Measurements from ENCODE around the gene ATXN10.

ATXN10 gene

DNA sequence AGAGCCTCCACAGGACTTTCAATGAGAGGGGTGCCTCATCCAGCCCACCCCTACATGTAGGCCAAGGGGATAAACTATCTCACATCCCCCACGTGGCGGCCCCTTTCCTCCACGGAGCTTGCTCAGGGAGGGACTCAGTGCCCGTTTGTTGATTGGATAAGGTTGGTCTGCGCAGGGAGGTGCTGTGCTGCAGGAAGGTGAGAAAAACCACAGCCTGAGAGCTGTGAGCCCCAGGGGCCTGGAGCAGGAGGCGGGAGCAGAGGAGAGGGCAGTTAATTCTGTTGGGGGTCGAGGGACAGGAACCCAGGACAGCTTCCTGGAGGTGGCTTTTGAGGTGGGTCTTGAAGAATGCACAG, 31.9 kb upstream of the ATXN10 start:
- TF ChIP-seq, protein P1, sequence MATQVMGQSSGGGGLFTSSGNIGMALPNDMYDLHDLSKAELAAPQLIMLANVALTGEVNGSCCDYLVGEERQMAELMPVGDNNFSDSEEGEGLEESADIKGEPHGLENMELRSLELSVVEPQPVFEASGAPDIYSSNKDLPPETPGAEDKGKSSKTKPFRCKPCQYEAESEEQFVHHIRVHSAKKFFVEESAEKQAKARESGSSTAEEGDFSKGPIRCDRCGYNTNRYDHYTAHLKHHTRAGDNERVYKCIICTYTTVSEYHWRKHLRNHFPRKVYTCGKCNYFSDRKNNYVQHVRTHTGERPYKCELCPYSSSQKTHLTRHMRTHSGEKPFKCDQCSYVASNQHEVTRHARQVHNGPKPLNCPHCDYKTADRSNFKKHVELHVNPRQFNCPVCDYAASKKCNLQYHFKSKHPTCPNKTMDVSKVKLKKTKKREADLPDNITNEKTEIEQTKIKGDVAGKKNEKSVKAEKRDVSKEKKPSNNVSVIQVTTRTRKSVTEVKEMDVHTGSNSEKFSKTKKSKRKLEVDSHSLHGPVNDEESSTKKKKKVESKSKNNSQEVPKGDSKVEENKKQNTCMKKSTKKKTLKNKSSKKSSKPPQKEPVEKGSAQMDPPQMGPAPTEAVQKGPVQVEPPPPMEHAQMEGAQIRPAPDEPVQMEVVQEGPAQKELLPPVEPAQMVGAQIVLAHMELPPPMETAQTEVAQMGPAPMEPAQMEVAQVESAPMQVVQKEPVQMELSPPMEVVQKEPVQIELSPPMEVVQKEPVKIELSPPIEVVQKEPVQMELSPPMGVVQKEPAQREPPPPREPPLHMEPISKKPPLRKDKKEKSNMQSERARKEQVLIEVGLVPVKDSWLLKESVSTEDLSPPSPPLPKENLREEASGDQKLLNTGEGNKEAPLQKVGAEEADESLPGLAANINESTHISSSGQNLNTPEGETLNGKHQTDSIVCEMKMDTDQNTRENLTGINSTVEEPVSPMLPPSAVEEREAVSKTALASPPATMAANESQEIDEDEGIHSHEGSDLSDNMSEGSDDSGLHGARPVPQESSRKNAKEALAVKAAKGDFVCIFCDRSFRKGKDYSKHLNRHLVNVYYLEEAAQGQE (IDR thresholded peaks at IDR 0.05; ENCODE audit: insufficient read depth in 1 of 2, low read depth in 2 of 2, low read length in 2 of 2) = no peak
- TF ChIP-seq FOXP2 (optimal IDR thresholded peaks at IDR 0.05; ENCODE audit: borderline replicate concordance, extremely low read depth, extremely low read length, insufficient read depth) (no peak), TAF1 (IDR thresholded peaks at IDR 0.05; ENCODE audit: borderline replicate concordance, insufficient read depth, low read length) (no peak), SIN3A (IDR thresholded peaks at IDR 0.05; ENCODE audit: borderline replicate concordance, insufficient read depth, low read length) (no peak), POLR2AphosphoS5 (IDR thresholded peaks at IDR 0.05; ENCODE audit: low read depth, low read length) (no peak)

DNA sequence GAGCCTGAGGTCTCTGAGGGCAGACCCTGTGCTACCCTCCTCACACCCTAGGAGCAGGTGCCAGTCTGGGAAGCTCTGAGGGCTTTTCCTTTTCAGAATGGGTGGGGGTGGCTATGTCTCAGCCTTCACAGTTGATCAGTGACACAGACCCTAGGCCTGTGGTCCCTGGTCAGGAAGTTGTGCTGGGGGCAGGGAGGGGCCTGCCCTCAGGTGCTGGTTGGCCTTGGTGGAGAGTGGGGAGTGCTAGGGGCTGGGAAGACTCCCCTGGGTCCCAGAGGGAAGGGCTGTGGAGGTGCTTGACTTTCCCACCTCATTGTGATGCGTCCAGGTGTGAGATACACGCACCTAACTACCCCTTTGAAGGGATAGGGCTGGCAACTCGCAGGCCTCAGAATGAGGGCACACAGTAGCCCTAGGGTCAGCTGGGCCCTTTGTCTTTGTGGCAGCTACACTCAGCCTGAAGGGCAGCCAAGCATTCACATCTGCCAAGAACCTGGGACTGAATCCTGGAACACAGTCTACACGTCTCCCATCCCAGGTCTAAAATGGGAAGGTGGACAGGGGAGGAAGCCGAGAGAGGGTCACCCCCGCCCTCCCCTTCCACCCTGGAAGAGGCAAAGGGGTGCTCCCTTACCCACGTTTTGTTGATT, 31.2 kb upstream of the ATXN10 start:
- no peak for TF ChIP-seq TAF1 (IDR thresholded peaks at IDR 0.05; ENCODE audit: borderline replicate concordance, insufficient read depth, low read length)
- TF ChIP-seq, protein P1 (IDR thresholded peaks at IDR 0.05; ENCODE audit: insufficient read depth in 1 of 2, low read depth in 2 of 2, low read length in 2 of 2) = no peak
- no peak for TF ChIP-seq FOXP2 (optimal IDR thresholded peaks at IDR 0.05; ENCODE audit: borderline replicate concordance, extremely low read depth, extremely low read length, insufficient read depth)
- no peak for TF ChIP-seq SIN3A (IDR thresholded peaks at IDR 0.05; ENCODE audit: borderline replicate concordance, insufficient read depth, low read length)
- no peak for TF ChIP-seq POLR2AphosphoS5 (IDR thresholded peaks at IDR 0.05; ENCODE audit: low read depth, low read length)

DNA sequence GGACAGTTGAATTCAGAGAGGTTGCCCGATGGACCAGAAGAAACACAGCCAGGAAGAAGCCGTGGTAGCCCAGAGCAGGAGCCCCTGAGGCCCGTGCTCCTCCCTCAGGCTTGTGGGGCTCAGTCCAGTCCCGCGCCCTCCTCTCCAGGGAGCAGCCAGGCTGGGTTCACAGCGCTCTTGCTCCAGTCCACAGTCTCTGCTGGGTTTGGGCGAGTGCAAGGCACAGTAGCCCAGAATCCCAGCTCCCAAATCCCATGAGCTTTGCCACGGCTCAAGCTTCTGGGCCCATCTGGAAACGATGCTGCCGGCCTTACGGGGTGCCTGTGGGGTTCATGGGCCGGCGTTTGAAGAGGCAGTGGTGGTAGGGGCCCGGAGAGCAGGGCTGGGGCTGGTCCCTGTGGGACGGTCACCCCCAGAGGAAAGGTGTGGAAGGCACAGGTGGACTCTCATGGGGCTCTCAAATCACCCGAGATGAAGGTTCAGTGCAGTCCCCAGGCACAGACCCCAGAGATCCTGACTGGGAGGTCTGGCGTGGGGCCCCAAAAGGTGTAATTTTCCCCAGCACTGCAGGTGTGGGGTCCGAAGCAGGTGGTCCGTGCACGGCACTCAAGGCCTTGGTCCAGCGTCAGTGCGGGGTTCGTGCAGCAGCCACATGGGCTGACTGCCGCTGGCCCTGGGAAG, 30.6 kb upstream of the ATXN10 start:
- TF ChIP-seq, protein P1 (IDR thresholded peaks at IDR 0.05; ENCODE audit: insufficient read depth in 1 of 2, low read depth in 2 of 2, low read length in 2 of 2) = no peak
- TF ChIP-seq FOXP2 (optimal IDR thresholded peaks at IDR 0.05; ENCODE audit: borderline replicate concordance, extremely low read depth, extremely low read length, insufficient read depth) (no peak), POLR2AphosphoS5 (IDR thresholded peaks at IDR 0.05; ENCODE audit: low read depth, low read length) (no peak), TAF1 (IDR thresholded peaks at IDR 0.05; ENCODE audit: borderline replicate concordance, insufficient read depth, low read length) (no peak), SIN3A (IDR thresholded peaks at IDR 0.05; ENCODE audit: borderline replicate concordance, insufficient read depth, low read length) (no peak)

DNA sequence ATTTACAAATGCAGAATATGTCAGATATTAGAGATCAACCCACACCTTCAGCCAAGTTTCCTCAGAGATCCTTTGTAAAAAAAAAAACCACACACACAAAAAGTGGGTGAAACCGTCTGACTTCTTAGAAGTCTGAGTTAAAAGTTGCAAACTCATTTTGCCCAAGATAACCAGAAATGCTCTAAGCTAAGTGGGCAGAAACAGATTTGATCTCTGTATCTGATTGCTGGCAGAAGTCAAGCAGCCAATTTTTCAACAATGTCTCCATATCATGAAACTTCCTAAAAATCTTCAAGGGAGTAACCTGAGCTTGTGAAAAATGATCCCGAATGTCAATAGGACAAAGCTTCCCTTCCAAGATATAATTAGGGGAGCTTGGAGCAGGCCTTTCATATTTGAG, 28.6 kb upstream of the ATXN10 start:
- TF ChIP-seq FOXP2 (optimal IDR thresholded peaks at IDR 0.05; ENCODE audit: borderline replicate concordance, extremely low read depth, extremely low read length, insufficient read depth) = no peak
- TF ChIP-seq TAF1 (IDR thresholded peaks at IDR 0.05; ENCODE audit: borderline replicate concordance, insufficient read depth, low read length) = no peak
- TF ChIP-seq, protein P1 (IDR thresholded peaks at IDR 0.05; ENCODE audit: insufficient read depth in 1 of 2, low read depth in 2 of 2, low read length in 2 of 2) = no peak
- TF ChIP-seq SIN3A (IDR thresholded peaks at IDR 0.05; ENCODE audit: borderline replicate concordance, insufficient read depth, low read length) = no peak

All from PFSK-1 (cell line).